HEK293T (cell line): Measurements from ENCODE around the gene ABCB4.

Experiments
- CTCF ChIA-PET: fragments of 350-600 bp; formaldehyde crosslinking; extraction: SDS; loops from one replicate; lab custom pipeline; 2021; ENCODE audit warnings: antibody characterized with exemption, inconsistent platforms; lab: Yijun Ruan, JAX
- POLR2A ChIA-PET: fragments of 350-600 bp; formaldehyde crosslinking; extraction: SDS; loops from one replicate; lab custom pipeline; 2020; ENCODE audit warnings: antibody characterized with exemption, inconsistent platforms; lab: Yijun Ruan, JAX
- DNase-seq: peaks from one replicate; pipeline ENCODE4 v3.0.0; 2012; ENCODE audit warnings: mixed read lengths; ENCODE audit errors: extremely low spot score
- ARNT ChIP-seq: fragments of 450-650 bp; IDR thresholded peaks from 2 replicates; pipeline ENCODE4 v1.6.1; 2017; ENCODE audit warnings: mild to moderate bottlenecking
- BHLHE40 ChIP-seq: fragments of 450-650 bp; IDR thresholded peaks from 2 replicates; pipeline ENCODE4 v1.6.1; 2016; ENCODE audit warnings: mild to moderate bottlenecking, moderate library complexity, borderline replicate concordance
- CTBP1 ChIP-seq: fragments of 450-650 bp; IDR thresholded peaks from 2 replicates; pipeline ENCODE4 v1.6.1; 2016; ENCODE audit warnings: borderline replicate concordance
- ELF4 ChIP-seq: fragments of 450-650 bp; IDR thresholded peaks from 2 replicates; pipeline ENCODE4 v1.6.1; 2017; ENCODE audit warnings: antibody characterized with exemption
- FOXA1 ChIP-seq: fragments of 450-650 bp; IDR thresholded peaks from 2 replicates; pipeline ENCODE4 v1.6.1; 2016; ENCODE audit warnings: mild to moderate bottlenecking
- FOXK2 ChIP-seq: fragments of 450-650 bp; IDR thresholded peaks from 2 replicates; pipeline ENCODE4 v1.6.1; 2016; ENCODE audit warnings: mild to moderate bottlenecking
- FOXM1 ChIP-seq: fragments of 450-650 bp; IDR thresholded peaks from 2 replicates; pipeline ENCODE4 v1.6.1; 2017; ENCODE audit warnings: mild to moderate bottlenecking, borderline replicate concordance
- HDGF ChIP-seq: fragments of 450-650 bp; IDR thresholded peaks from 2 replicates; pipeline ENCODE4 v1.6.1; 2017; ENCODE audit warnings: antibody characterized with exemption, borderline replicate concordance
- L3MBTL2 ChIP-seq: fragments of 450-650 bp; conservative IDR thresholded peaks from 2 replicates; pipeline ENCODE4 v1.6.1; 2016; ENCODE audit warnings: mild to moderate bottlenecking
- LEF1 ChIP-seq: fragments of 450-650 bp; IDR thresholded peaks from 2 replicates; pipeline ENCODE4 v1.6.1; 2017; ENCODE audit warnings: mild to moderate bottlenecking, borderline replicate concordance
- NFRKB ChIP-seq: fragments of 450-650 bp; IDR thresholded peaks from 2 replicates; pipeline ENCODE4 v1.6.1; 2016; ENCODE audit warnings: mild to moderate bottlenecking, moderate library complexity
- SP1 ChIP-seq: fragments of 450-650 bp; IDR thresholded peaks from 2 replicates; pipeline ENCODE4 v1.6.1; 2017
- SUZ12 ChIP-seq: fragments of 450-650 bp; IDR thresholded peaks from 2 replicates; pipeline ENCODE4 v1.6.1; 2016; ENCODE audit warnings: mild to moderate bottlenecking
- TARDBP ChIP-seq: fragments of 450-650 bp; IDR thresholded peaks from 2 replicates; pipeline ENCODE4 v1.6.1; 2016
- ZNF384 ChIP-seq: fragments of 450-650 bp; IDR thresholded peaks from 2 replicates; pipeline ENCODE4 v1.6.1; 2016
- TF ChIP-seq, protein P1 (sequence below): fragments of 450-650 bp; IDR thresholded peaks from 2 replicates; pipeline ENCODE4 v1.6.1; 2016

ABCB4 gene

DNA sequence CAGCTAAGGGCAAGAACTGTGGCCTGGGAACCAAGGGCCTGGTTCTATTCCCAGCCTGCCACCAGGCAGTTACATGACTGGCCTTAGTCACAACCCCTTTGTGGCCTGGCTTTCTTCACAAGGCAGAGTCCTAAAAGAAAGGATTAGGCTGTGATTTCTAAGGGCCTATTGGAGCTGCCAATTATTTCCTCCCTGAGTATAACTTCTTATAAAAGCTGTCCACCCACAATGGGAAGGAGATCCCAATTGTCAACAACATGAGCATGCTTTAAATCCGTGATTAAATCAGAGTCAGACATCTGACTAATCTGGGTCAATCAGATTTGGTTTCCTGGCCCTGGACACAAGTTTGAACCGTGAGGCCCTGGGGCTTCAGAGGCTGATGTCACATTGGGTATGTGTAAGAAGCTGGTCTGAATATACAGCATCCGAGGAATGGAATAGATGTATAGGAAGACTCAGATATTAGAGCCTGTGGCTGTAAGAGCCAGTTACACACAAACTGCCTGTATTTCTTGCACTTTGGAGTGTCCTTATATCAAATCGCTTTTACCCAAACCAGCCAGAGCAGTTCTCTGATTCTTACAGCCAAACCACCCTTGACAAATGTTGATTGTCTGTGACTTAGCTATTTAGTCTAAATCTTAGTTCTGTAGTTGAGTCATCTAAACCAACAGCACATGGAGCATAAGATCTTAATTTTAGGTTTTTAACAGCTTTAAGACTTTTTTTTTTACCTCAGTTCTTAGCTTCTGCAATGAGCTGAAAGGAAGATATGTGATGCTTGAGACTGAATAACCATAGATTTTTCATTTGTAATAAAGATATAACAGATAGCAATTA is 61.3 kb downstream of the ABCB4 start:
- ChIA-PET CTCF (interaction anchor here (2.6 kb wide), 1 partner anchor 99 kb away, joined by 10 read pairs; no protein-coding TSS in a partner anchor), POLR2A (no interaction called here)
- TF ChIP-seq FOXK2, result no peak
- no peak for TF ChIP-seq HDGF
- no peak for TF ChIP-seq SUZ12
- no peak for TF ChIP-seq LEF1
- DNase-seq, result no peak

- no peak for DNase-seq
- POLR2A ChIA-PET, result no interaction called here
- CTCF ChIA-PET, result no interaction called here
- TF ChIP-seq FOXK2, result no peak
- no peak for TF ChIP-seq ELF4
- no peak for TF ChIP-seq NFRKB
- no peak for TF ChIP-seq BHLHE40
- TF ChIP-seq SUZ12, result no peak
- no peak for TF ChIP-seq SP1
- TF ChIP-seq TARDBP, result no peak
- no peak for TF ChIP-seq HDGF
- TF ChIP-seq CTBP1, result no peak
- TF ChIP-seq, protein P1, sequence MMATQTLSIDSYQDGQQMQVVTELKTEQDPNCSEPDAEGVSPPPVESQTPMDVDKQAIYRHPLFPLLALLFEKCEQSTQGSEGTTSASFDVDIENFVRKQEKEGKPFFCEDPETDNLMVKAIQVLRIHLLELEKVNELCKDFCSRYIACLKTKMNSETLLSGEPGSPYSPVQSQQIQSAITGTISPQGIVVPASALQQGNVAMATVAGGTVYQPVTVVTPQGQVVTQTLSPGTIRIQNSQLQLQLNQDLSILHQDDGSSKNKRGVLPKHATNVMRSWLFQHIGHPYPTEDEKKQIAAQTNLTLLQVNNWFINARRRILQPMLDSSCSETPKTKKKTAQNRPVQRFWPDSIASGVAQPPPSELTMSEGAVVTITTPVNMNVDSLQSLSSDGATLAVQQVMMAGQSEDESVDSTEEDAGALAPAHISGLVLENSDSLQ, result no peak
- TF ChIP-seq L3MBTL2, result no peak
- no peak for TF ChIP-seq LEF1
- TF ChIP-seq ARNT, result no peak
- no peak for TF ChIP-seq FOXA1
- TF ChIP-seq FOXM1, result no peak
- no peak for TF ChIP-seq ZNF384
These were observed 62.5 kb downstream of the ABCB4 start for GRCh38 chr7:87413029-87413428.

DNA sequence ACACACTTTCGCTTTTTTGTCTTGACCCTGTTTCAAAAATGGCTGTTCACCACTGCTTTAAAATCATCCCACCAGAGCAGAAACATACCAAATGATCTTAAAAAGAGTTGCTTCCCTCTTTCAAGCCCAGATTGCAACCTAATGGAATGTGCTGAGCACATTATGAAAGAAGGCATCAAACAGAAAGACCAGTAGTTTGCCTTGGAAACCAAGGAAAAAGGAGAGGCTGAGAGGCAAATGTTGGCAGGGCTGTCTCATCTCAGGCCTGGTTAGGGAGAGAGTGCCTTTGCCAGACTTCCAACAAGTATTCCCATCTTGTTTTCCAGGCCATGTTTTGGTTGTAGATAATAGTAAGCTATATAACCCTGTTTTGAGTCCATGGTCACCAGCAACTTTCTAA is 64.3 kb downstream of the ABCB4 start:
- no peak for DNase-seq
- ChIA-PET POLR2A (no interaction called here), CTCF (no interaction called here)
- TF ChIP-seq BHLHE40, result no peak

DNA sequence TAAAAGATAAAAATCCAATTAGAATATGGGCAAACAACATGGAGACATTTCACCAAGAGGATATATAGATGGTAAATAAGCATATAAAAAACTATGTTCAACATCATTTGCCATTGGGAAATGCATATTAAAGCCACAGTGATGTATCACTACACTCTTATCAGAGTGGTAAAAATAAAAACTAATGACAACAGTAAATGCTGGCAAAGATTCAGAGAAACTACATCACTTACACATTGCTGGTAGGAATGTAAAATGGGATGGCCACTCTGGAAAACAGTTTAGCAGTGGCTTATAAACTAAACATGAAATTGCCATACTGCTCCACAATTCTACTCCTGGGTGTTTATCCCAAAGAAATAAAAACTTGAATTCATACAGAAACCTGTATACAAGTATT is 70.8 kb downstream of the ABCB4 start:
- DNase-seq, result no peak
- CTCF ChIA-PET, result interaction anchor here (1.2 kb wide), 1 partner anchor 12 kb away, joined by 4 read pairs; no protein-coding TSS in a partner anchor
- POLR2A ChIA-PET, result no interaction called here
- no peak for TF ChIP-seq ELF4
- TF ChIP-seq LEF1, result no peak
- TF ChIP-seq SUZ12, result no peak
- TF ChIP-seq ZNF384, result no peak
- no peak for TF ChIP-seq HDGF
- TF ChIP-seq BHLHE40, result no peak
- TF ChIP-seq, protein P1, result no peak
- no peak for TF ChIP-seq FOXK2
- no peak for TF ChIP-seq SP1
- no peak for TF ChIP-seq CTBP1
- no peak for TF ChIP-seq ARNT

DNA sequence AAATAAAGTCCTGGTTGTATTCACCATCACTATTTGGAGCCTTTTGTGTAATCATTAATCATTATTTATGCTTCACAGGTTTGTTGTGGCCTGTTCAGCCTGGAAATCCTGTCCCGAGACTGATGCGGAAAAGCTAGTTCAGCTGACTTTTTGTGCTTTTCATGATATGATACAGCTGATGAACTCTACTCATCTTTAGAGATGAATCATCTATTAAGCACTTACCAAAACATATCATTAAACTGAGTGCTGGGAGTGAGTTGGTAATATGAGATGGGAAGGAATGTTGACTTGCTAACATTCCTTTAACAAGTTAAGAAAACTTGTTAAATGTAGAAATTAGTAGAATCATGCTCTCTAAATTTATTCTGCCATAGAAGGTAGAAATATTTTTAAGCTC is 77.0 kb downstream of the ABCB4 start:
- ChIA-PET POLR2A (no interaction called here), CTCF (no interaction called here)
- DNase-seq, result no peak
- TF ChIP-seq ZNF384, result no peak
- no peak for TF ChIP-seq CTBP1

GRCh38 chr7:87395442-87396020 is 79.9 kb downstream of the ABCB4 start:
- ChIA-PET POLR2A (no interaction called here), CTCF (no interaction called here)
- no peak for DNase-seq
- no peak for TF ChIP-seq SP1
- TF ChIP-seq SUZ12, result no peak
- TF ChIP-seq FOXM1, result no peak
- no peak for TF ChIP-seq FOXK2
- TF ChIP-seq ZNF384, result no peak
- TF ChIP-seq BHLHE40, result no peak
- TF ChIP-seq TARDBP, result no peak
- no peak for TF ChIP-seq ARNT
- no peak for TF ChIP-seq L3MBTL2
- TF ChIP-seq LEF1, result no peak
- TF ChIP-seq, protein P1, result no peak
- TF ChIP-seq ELF4, result no peak
- TF ChIP-seq CTBP1, result no peak
- no peak for TF ChIP-seq HDGF
- no peak for TF ChIP-seq NFRKB
- no peak for TF ChIP-seq FOXA1
